GM12878 (cell line): Measurements from ENCODE around the gene CDC25C. TPM values are rescaled to one million over a fixed set of nuclear protein-coding genes. Genes with fewer than 3 reads are reported as not detected.

Experiments used
- ATAC-seq: fragments of 200-7000 bp; cut with Tn5 transposase; 3 replicates; pipeline ENCODE4 v1.9.1; 2020; ENCODE audit warnings: mild to moderate bottlenecking, moderate library complexity
- BruUV-seq: library from RNA; stranded (reverse); fragments of 400-500 nt; replicated peaks from 2 replicates; lab custom pipeline; 2021; lab: Mats Ljungman, UMichigan
- CTCF ChIA-PET: fragments of 300-600 bp; sonication (Branson Sonifier 250); formaldehyde crosslinking; extraction: SDS; loops from one replicate; lab custom pipeline; 2021; ENCODE audit warnings: inconsistent platforms; lab: Yijun Ruan, JAX
- POLR2A ChIA-PET: fragments of 350-600 bp; formaldehyde crosslinking; extraction: SDS; loops from one replicate; lab custom pipeline; 2021; ENCODE audit warnings: inconsistent platforms; lab: Charles Lee
- RAD21 ChIA-PET: fragments of 300-600 bp; sonication (Branson Sonifier 250); formaldehyde crosslinking; loops from one replicate; lab custom pipeline; 2023; ENCODE audit warnings: antibody characterized with exemption; ENCODE audit not compliant: unreplicated experiment; lab: Charles Lee
- SMC1A ChIA-PET: fragments of 300-600 bp; sonication (Branson Sonifier 250); formaldehyde crosslinking; loops from one replicate; lab custom pipeline; 2023; ENCODE audit not compliant: unreplicated experiment, uncharacterized antibody; lab: Charles Lee
- DNase-seq: peaks from one replicate; pipeline ENCODE4 v3.0.0-alpha.2; 2011; ENCODE audit warnings: low read depth, low spot score
- FAIRE-seq: peaks from 3 replicates; lab custom pipeline; 2011; peaks lifted over from hg19 to GRCh38; lab: Jason Lieb, UNC
- H2AFZ ChIP-seq: 2 replicates; pipeline ENCODE4 v1.6.0; 2011; ENCODE audit warnings: low read depth, low read length, control low read depth; ENCODE audit not compliant: control insufficient read depth
- H3K27ac ChIP-seq: 2 replicates; pipeline ENCODE4 v1.5.1; 2011; ENCODE audit warnings: control low read depth; ENCODE audit not compliant: control insufficient read depth, insufficient read depth
- H3K27me3 ChIP-seq, 2 experiments: replicated peaks in 1 of 2; 2 replicates each; pipeline versions ENCODE4 v1.6.0 to v1.6.1; 2011; ENCODE audit warnings: low read length in 1 of 2; ENCODE audit not compliant: control insufficient read depth in 2 of 2, insufficient read depth in 2 of 2
- H3K36me3 ChIP-seq, 2 experiments: 2 replicates each; pipeline ENCODE4 v1.5.1; 2011; ENCODE audit warnings: low read length in 1 of 2; ENCODE audit not compliant: control insufficient read depth in 2 of 2, insufficient read depth in 2 of 2
- H3K4me1 ChIP-seq: 2 replicates; pipeline ENCODE4 v1.6.1; 2011; ENCODE audit warnings: mild to moderate bottlenecking, low read length, moderate library complexity, mixed read lengths; ENCODE audit not compliant: control insufficient read depth, insufficient read depth
- H3K4me2 ChIP-seq: 2 replicates; pipeline ENCODE4 v1.6.0; 2011; ENCODE audit warnings: control low read depth; ENCODE audit not compliant: control insufficient read depth, insufficient read depth
- H3K4me3 ChIP-seq: fragments of 200-600 bp; sonication (generic); 2 replicates; pipeline ENCODE4 v1.5.1; 2016
- H3K79me2 ChIP-seq: 2 replicates; pipeline ENCODE4 v1.6.0; 2011; ENCODE audit warnings: low read length; ENCODE audit not compliant: control insufficient read depth, insufficient read depth
- H3K9ac ChIP-seq: 2 replicates; pipeline ENCODE4 v1.8.0; 2011; ENCODE audit warnings: low read length, control low read depth, mixed read lengths; ENCODE audit not compliant: control insufficient read depth, insufficient read depth
- H3K9me3 ChIP-seq: replicated peaks from 3 replicates; pipeline ENCODE4 v1.5.1; 2011; ENCODE audit warnings: mild to moderate bottlenecking, low read length; ENCODE audit not compliant: control insufficient read depth, insufficient read depth
- H4K20me1 ChIP-seq: 2 replicates; pipeline ENCODE4 v1.6.0; 2011; ENCODE audit not compliant: control insufficient read depth, insufficient read depth
- IKZF2 ChIP-seq, 2 experiments: fragments of 450-650 bp; IDR thresholded peaks; 2 replicates each; pipeline ENCODE4 v1.6.1; 2017; ENCODE audit warnings: mild to moderate bottlenecking in 2 of 2, moderate library complexity in 2 of 2
- JUND ChIP-seq: IDR thresholded peaks from 2 replicates; pipeline ENCODE4 v1.6.1; 2012; ENCODE audit warnings: low read depth, mild to moderate bottlenecking, low read length, improper control_type of control experiment, moderate library complexity
- KDM1A ChIP-seq: fragments of 200-600 bp; sonication (generic); IDR thresholded peaks from 2 replicates; pipeline ENCODE4 v1.6.1; 2016; ENCODE audit warnings: borderline replicate concordance
- PAX5 ChIP-seq: IDR thresholded peaks from 2 replicates; pipeline ENCODE4 v1.6.1; 2011; ENCODE audit warnings: low read depth, low read length, borderline replicate concordance
- SP1 ChIP-seq: IDR thresholded peaks from one replicate; pipeline ENCODE4 v1.6.1; 2011; ENCODE audit warnings: low read depth, low read length
- TCF12 ChIP-seq: IDR thresholded peaks from 2 replicates; pipeline ENCODE4 v1.6.1; 2011; ENCODE audit warnings: low read depth, mild to moderate bottlenecking, low read length
- ZNF384 ChIP-seq: IDR thresholded peaks from 2 replicates; pipeline ENCODE4 v1.6.1; 2012; ENCODE audit warnings: low read depth, mild to moderate bottlenecking, low read length, improper control_type of control experiment, borderline replicate concordance
- ZSCAN29 ChIP-seq: fragments of 450-650 bp; IDR thresholded peaks from 2 replicates; pipeline ENCODE4 v1.6.1; 2017; ENCODE audit warnings: mild to moderate bottlenecking, moderate library complexity
- WGBS: methylation state at CpG from one replicate; pipeline ENCODE4 v1.1.6; 2016; ENCODE audit warnings: low lambda C conversion rate; ENCODE audit not compliant: insufficient replicate concordance, insufficient coverage; ENCODE audit errors: missing lambda C conversion rate; 5-methylcytosine and 5-hydroxymethylcytosine counted together
- in situ Hi-C: fragments of 300-500 bp; cut with MboI; formaldehyde crosslinking; loops from 9 replicates; pipeline ENCODE4 v1.14.3; 2018; ENCODE audit warnings: mixed read lengths
- intact Hi-C: fragments of 100-400 bp; cut with micrococcal nuclease; formaldehyde crosslinking; loops from one replicate; pipeline ENCODE4 v1.14.2; 2022; ENCODE audit not compliant: unreplicated experiment
- polyA plus RNA-seq, 11 experiments: library from polyadenylated mRNA; depleted of rRNA in 4 of 11; unstranded in 6 of 11; stranded (reverse) in 5 of 11; fragments of >200 nt; fragmentation: Nextera tagmentation in 4 of 11; fragmentation: Illumina TruSeq in 1 of 11; extraction: Ambion mirVana in 4 of 11; extraction: Trizol in 1 of 11; gene quantifications; 1 replicate in 1 of 11; 2 replicates in 10 of 11; pipeline versions ENCODE4 v1.2.1 to v1.2.3, GENCODE V29; 2011 to 2016; ENCODE audit warnings: inconsistent platforms in 2 of 11, missing spikeins in 2 of 11, low read depth in 1 of 11
- total RNA-seq, 4 experiments: library from RNA; depleted of rRNA in 3 of 4; stranded (reverse); fragments of >200 nt in 3 of 4; fragmentation: Illumina TruSeq in 1 of 4; extraction: Trizol in 1 of 4; gene quantifications; 2 replicates each; pipeline versions ENCODE4 v1.2.1 to v1.2.3, GENCODE V29; 2013 to 2021
- TF ChIP-seq, protein P1 (sequence below): fragments of 450-650 bp; IDR thresholded peaks from 2 replicates; pipeline ENCODE4 v1.6.1; 2017; ENCODE audit warnings: mild to moderate bottlenecking, moderate library complexity
- TF ChIP-seq, protein P2 (sequence below): fragments of 150-350 bp; IDR thresholded peaks from 2 replicates; pipeline ENCODE4 v1.6.1; 2014; ENCODE audit warnings: mild to moderate bottlenecking, low read depth, low read length
- TF ChIP-seq, protein P3 (sequence below): fragments of 450-650 bp; formaldehyde crosslinking; IDR thresholded peaks from 2 replicates; pipeline ENCODE4 v1.4.0; 2022; ENCODE audit warnings: mild to moderate bottlenecking, moderate library complexity

The CDC25C gene
- total and polyA plus RNA-seq, 10 of the 15 experiments (the other 5 are each of a cell fraction or from before 2014, with no cell fraction given), result 9.2 to 30.7 (median 14.9) TPM

DNA sequence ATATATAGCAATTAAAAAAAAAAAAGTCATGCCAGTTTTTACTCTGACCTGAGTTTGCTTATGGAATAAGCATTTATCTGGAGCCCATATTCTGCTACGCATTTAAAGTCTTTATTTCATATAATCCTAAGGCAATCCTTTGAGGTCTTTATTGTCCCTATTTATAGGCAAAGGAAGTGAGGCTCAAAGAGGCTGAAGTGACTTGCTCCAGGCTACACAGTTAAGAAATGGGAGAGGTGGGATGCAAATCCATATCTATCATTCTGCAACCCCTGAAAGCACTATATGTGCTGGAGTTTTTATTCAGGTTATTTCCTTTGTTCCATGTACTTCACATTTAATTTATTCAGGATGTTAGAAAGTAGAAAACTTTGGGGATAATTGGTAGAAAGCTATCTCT, 33.0 kb upstream of the CDC25C start (continued):
- TF ChIP-seq, protein P1, sequence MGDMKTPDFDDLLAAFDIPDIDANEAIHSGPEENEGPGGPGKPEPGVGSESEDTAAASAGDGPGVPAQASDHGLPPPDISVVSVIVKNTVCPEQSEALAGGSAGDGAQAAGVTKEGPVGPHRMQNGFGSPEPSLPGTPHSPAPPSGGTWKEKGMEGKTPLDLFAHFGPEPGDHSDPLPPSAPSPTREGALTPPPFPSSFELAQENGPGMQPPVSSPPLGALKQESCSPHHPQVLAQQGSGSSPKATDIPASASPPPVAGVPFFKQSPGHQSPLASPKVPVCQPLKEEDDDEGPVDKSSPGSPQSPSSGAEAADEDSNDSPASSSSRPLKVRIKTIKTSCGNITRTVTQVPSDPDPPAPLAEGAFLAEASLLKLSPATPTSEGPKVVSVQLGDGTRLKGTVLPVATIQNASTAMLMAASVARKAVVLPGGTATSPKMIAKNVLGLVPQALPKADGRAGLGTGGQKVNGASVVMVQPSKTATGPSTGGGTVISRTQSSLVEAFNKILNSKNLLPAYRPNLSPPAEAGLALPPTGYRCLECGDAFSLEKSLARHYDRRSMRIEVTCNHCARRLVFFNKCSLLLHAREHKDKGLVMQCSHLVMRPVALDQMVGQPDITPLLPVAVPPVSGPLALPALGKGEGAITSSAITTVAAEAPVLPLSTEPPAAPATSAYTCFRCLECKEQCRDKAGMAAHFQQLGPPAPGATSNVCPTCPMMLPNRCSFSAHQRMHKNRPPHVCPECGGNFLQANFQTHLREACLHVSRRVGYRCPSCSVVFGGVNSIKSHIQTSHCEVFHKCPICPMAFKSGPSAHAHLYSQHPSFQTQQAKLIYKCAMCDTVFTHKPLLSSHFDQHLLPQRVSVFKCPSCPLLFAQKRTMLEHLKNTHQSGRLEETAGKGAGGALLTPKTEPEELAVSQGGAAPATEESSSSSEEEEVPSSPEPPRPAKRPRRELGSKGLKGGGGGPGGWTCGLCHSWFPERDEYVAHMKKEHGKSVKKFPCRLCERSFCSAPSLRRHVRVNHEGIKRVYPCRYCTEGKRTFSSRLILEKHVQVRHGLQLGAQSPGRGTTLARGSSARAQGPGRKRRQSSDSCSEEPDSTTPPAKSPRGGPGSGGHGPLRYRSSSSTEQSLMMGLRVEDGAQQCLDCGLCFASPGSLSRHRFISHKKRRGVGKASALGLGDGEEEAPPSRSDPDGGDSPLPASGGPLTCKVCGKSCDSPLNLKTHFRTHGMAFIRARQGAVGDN, result no peak
- TF ChIP-seq JUND (no peak), PAX5 (no peak), ZNF384 (no peak)

DNA sequence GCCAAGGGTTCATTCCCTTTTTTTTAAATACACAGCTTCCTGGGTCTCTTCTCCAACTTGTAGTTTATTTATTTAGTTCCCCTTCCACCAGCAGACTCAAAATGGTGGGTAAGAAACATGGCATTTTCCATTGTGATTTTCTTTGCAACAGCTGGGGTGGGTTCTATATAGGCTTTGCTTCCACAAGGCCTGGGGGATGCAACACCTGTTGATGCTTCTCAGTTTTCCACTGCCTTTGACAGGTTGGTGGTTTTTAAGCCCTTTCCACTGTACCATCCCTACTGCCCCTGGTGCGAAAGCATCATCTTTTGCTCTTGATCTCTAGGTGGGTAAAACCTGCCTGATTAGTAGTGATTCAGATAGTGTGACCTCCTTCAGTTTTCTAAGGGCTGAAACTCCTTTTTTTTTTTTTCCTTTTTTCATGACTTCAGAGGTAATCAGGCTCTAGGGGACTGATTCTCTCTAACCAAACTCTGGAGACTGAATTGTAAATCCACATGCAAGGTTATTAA, 29.4 kb upstream of the CDC25C start:
- ATAC-seq, result no peak; the same call in 2 of the 3 replicates
- H4K20me1 ChIP-seq, result no peaks in the 10 kb centered on the region
- no peak overlapping the region for H2AFZ ChIP-seq
- TF ChIP-seq, protein P2, sequence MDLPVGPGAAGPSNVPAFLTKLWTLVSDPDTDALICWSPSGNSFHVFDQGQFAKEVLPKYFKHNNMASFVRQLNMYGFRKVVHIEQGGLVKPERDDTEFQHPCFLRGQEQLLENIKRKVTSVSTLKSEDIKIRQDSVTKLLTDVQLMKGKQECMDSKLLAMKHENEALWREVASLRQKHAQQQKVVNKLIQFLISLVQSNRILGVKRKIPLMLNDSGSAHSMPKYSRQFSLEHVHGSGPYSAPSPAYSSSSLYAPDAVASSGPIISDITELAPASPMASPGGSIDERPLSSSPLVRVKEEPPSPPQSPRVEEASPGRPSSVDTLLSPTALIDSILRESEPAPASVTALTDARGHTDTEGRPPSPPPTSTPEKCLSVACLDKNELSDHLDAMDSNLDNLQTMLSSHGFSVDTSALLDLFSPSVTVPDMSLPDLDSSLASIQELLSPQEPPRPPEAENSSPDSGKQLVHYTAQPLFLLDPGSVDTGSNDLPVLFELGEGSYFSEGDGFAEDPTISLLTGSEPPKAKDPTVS, result no peak
- TF ChIP-seq ZSCAN29 (no peak), IKZF2 (IDR thresholded peaks at IDR 0.05) (no peak), PAX5 (no peak), TCF12 (no peak), KDM1A (no peak), SP1 (no peak)
- TF ChIP-seq, protein P3, sequence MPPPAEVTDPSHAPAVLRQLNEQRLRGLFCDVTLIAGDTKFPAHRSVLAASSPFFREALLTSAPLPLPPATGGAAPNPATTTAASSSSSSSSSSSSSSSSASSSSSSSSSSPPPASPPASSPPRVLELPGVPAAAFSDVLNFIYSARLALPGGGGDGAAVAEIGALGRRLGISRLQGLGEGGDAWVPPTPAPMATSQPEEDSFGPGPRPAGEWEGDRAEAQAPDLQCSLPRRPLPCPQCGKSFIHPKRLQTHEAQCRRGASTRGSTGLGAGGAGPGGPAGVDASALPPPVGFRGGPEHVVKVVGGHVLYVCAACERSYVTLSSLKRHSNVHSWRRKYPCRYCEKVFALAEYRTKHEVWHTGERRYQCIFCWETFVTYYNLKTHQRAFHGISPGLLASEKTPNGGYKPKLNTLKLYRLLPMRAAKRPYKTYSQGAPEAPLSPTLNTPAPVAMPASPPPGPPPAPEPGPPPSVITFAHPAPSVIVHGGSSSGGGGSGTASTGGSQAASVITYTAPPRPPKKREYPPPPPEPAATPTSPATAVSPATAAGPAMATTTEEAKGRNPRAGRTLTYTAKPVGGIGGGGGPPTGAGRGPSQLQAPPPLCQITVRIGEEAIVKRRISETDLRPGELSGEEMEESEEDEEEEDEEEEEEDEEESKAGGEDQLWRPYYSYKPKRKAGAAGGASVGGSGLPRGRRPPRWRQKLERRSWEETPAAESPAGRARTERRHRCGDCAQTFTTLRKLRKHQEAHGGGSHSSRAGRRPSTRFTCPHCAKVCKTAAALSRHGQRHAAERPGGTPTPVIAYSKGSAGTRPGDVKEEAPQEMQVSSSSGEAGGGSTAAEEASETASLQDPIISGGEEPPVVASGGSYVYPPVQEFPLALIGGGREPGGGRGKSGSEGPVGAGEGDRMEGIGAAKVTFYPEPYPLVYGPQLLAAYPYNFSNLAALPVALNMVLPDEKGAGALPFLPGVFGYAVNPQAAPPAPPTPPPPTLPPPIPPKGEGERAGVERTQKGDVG, result no peak

More for the DNA sequence above, 29.4 kb upstream of the CDC25C start:
- Histone ChIP-seq H3K27ac (no peak overlapping the region), H3K79me2 (peaks cover 62% of the 10 kb centered on the region), H3K4me1 (no peaks in the 10 kb centered on the region; the same call in 1 of the 2 replicates), H3K36me3 (0 out of 4 replicates have a peak, but pooled peaks cover 0 to 3% of the 10 kb centered on the region in 2 experiments), H3K4me3 (no peak overlapping the region), H3K4me2 (no peak overlapping the region), H3K9ac (no peak overlapping the region), H3K27me3 (no peaks in the 10 kb centered on the region), H3K9me3 (no peaks in the 10 kb centered on the region)
- no peak for DNase-seq
- ChIA-PET CTCF (interaction anchor here (2.1 kb wide), 1 partner anchor 8 kb away, joined by 11 read pairs; the partner anchor contains the start of gene KDM3B), SMC1A (interaction anchor here (0.9 kb wide), 1 partner anchor 9 kb away, joined by 3 read pairs; no protein-coding TSS in a partner anchor), POLR2A (no interaction called here), RAD21 (no interaction called here)
- FAIRE-seq, result no peak
- in situ Hi-C loops (no loop called here), intact Hi-C loops (no loop called here)
- BruUV-seq, result no TSS peak
- 100% methylated on average over 1 of the region's 1 CpG for WGBS
